HL-60 (cell line): ENCODE measurements around the gene GPR84.
A peak's percentile ranks its signal among the peaks of the same experiment; 100 is the strongest.

Experiments used
- DNase-seq, 2 experiments: peaks; one replicate each; pipeline ENCODE4 v3.0.0-alpha.2; 2010 to 2020; ENCODE audit warnings: low read depth in 1 of 2, low spot score in 1 of 2
- H3K27ac ChIP-seq: fragments of 250-450 bp; sonication (Bioruptor Pico); replicated peaks from 2 replicates; pipeline ENCODE4 v1.5.1; 2020; ENCODE audit warnings: mild to moderate bottlenecking, moderate library complexity
- H3K27me3 ChIP-seq: fragments of 250-450 bp; sonication (Bioruptor Pico); 2 replicates; pipeline ENCODE4 v1.5.1; 2021; ENCODE audit warnings: mild to moderate bottlenecking, moderate library complexity; ENCODE audit not compliant: insufficient read depth, poor library complexity, severe bottlenecking
- H3K4me3 ChIP-seq: replicated peaks from 2 replicates; pipeline ENCODE4 v1.5.1; 2011; ENCODE audit warnings: mild to moderate bottlenecking, control low read depth, low read length; ENCODE audit not compliant: insufficient read depth
- CTCF ChIP-seq: IDR thresholded peaks from one replicate; pipeline ENCODE4 v1.5.1; 2011; ENCODE audit warnings: low read length, control low read depth, inconsistent platforms; ENCODE audit not compliant: insufficient read depth
- GABPA ChIP-seq: IDR thresholded peaks from 2 replicates; pipeline ENCODE4 v1.6.1; 2012; ENCODE audit warnings: low read depth
- POLR2AphosphoS5 ChIP-seq: IDR thresholded peaks from 2 replicates; pipeline ENCODE4 v1.6.1; 2012; ENCODE audit warnings: low read depth
- REST ChIP-seq: IDR thresholded peaks from 2 replicates; pipeline ENCODE4 v1.6.1; 2012; ENCODE audit warnings: low read depth; ENCODE audit not compliant: insufficient replicate concordance
- SPI1 ChIP-seq: IDR thresholded peaks from 2 replicates; pipeline ENCODE4 v1.6.1; 2012; ENCODE audit warnings: low read depth, mild to moderate bottlenecking, borderline replicate concordance
- long read RNA-seq: library from polyadenylated mRNA; unstranded; transcript quantifications from one replicate; pipeline ENCODE4 v2.0.0, GENCODE V29; 2020

Gene GPR84
- long read RNA-seq: 0 reads

GRCh38 chr12:54364413-54364812 is at the start of gene GPR84:
Gene GPR84, minus strand, starts transcription at chr12:54364486. Its CDS starts 635 bp downstream, at chr12:54363851.
- Histone ChIP-seq H3K4me3 (peak within 1 kb of the TSS; percentile 32), H3K27ac (peak within 1 kb of the TSS; percentile 53), H3K27me3 (no peaks in the 10 kb centered on the region)
- TF ChIP-seq SPI1 (peak; percentile 52; the same call in 1 of the 2 replicates), POLR2AphosphoS5 (no peak)
- peak in 1 of 2 experiments; percentile 88 for DNase-seq

GRCh38 chr12:54413284-54414190 is 49.3 kb upstream of the GPR84 start:
- TF ChIP-seq SPI1 (peak; percentile 38; the same call in 1 of the 2 replicates), GABPA (no peak), CTCF (no peak), REST (no peak), POLR2AphosphoS5 (no peak)
- DNase-seq: peak in 1 of 2 experiments; percentile 94
- peak overlapping the region; percentile 31 for H3K4me3 ChIP-seq
- H3K27ac ChIP-seq: peak overlapping the region; percentile 88
- H3K27me3 ChIP-seq: no peaks in the 10 kb centered on the region

GRCh38 chr12:54412786-54413185 is 48.5 kb upstream of the GPR84 start:
- H3K27ac ChIP-seq: peak overlapping the region; percentile 88
- peak overlapping the region; percentile 31 for H3K4me3 ChIP-seq
- H3K27me3 ChIP-seq: no peaks in the 10 kb centered on the region
- TF ChIP-seq REST (no peak), POLR2AphosphoS5 (no peak), SPI1 (no peak), CTCF (no peak), GABPA (no peak)
- no peak for DNase-seq

GRCh38 chr12:54412348-54412747 is 48.1 kb upstream of the GPR84 start:
- H3K4me3 ChIP-seq: 0 out of 2 replicates have a peak overlapping the region, but pooled peaks have one; percentile 6
- no peak for DNase-seq
- TF ChIP-seq POLR2AphosphoS5: no peak; the same call in 1 of the 2 replicates
- TF ChIP-seq REST: no peak
- TF ChIP-seq GABPA: no peak
- TF ChIP-seq CTCF: no peak
- peak overlapping the region; percentile 88 for H3K27ac ChIP-seq
- no peaks in the 10 kb centered on the region for H3K27me3 ChIP-seq
